IMR-90 (cell line): ENCODE data around the gene MTCP1. TPM values are rescaled to one million over a fixed set of nuclear protein-coding genes. Genes with fewer than 3 reads are reported as not detected.

Source experiments
- ATAC-seq: fragments of 200-7000 bp; cut with Tn5 transposase; 2 replicates; pipeline ENCODE4 v1.9.1; 2020; ENCODE audit warnings: low read depth, mild to moderate bottlenecking, moderate library complexity
- BruUV-seq: library from RNA; stranded (reverse); fragments of 400-500 nt; replicated peaks from 2 replicates; lab custom pipeline; 2021; lab: Mats Ljungman, UMichigan
- CTCF ChIA-PET: fragments of 300-600 bp; formaldehyde crosslinking; extraction: SDS; loops from one replicate; lab custom pipeline; 2021; ENCODE audit warnings: antibody characterized with exemption; lab: Yijun Ruan, JAX
- POLR2A ChIA-PET: fragments of 300-600 bp; sonication (Branson Sonifier 250); formaldehyde crosslinking; loops from one replicate; lab custom pipeline; 2022; ENCODE audit warnings: antibody characterized with exemption; ENCODE audit not compliant: unreplicated experiment; lab: Charles Lee
- DNase-seq: peaks from one replicate; pipeline ENCODE4 v3.0.0; 2013
- H2AFZ ChIP-seq: replicated peaks from 2 replicates; pipeline ENCODE3; 2013; ENCODE audit warnings: low read length, mild to moderate bottlenecking; ENCODE audit not compliant: poor library complexity
- H2AK5ac ChIP-seq: 2 replicates; pipeline ENCODE4 v1.6.1; 2013; ENCODE audit warnings: low read depth, low read length, inconsistent platforms
- H2AK9ac ChIP-seq: replicated peaks from 2 replicates; pipeline ENCODE3; 2013; ENCODE audit warnings: mild to moderate bottlenecking, low read depth, low read length, moderate library complexity; ENCODE audit not compliant: poor library complexity
- H2BK120ac ChIP-seq: 2 replicates; pipeline ENCODE4 v1.6.1; 2013; ENCODE audit warnings: low read depth, low read length, inconsistent platforms
- H2BK15ac ChIP-seq: 3 replicates; pipeline ENCODE4 v1.6.1; 2013; ENCODE audit warnings: low read depth, low read length, inconsistent platforms
- H2BK20ac ChIP-seq: 2 replicates; pipeline ENCODE4 v1.6.1; 2013; ENCODE audit warnings: low read depth, mild to moderate bottlenecking, inconsistent platforms, low read length, moderate library complexity
- H2BK5ac ChIP-seq: 2 replicates; pipeline ENCODE4 v1.6.1; 2013; ENCODE audit warnings: mild to moderate bottlenecking, low read depth, low read length, inconsistent platforms; ENCODE audit not compliant: poor library complexity, severe bottlenecking
- H3K14ac ChIP-seq: replicated peaks from 2 replicates; pipeline ENCODE4 v1.6.1; 2013; ENCODE audit warnings: low read depth, low read length, inconsistent platforms
- H3K18ac ChIP-seq: 2 replicates; pipeline ENCODE4 v1.6.1; 2013; ENCODE audit warnings: low read depth, low read length, control low read depth
- H3K23ac ChIP-seq: 2 replicates; pipeline ENCODE4 v1.6.1; 2013; ENCODE audit warnings: low read depth, low read length, inconsistent platforms
- H3K27ac ChIP-seq: 2 replicates; pipeline ENCODE4 v1.5.1; 2013; ENCODE audit warnings: mild to moderate bottlenecking, control low read depth, low read length; ENCODE audit not compliant: insufficient read depth
- H3K27me3 ChIP-seq: 2 replicates; pipeline ENCODE4 v1.6.1; 2013; ENCODE audit warnings: low read length; ENCODE audit not compliant: control insufficient read depth, insufficient read depth
- H3K36me3 ChIP-seq: 2 replicates; pipeline ENCODE4 v1.6.1; 2013; ENCODE audit warnings: low read length, mixed read lengths; ENCODE audit not compliant: control insufficient read depth, insufficient read depth
- H3K4ac ChIP-seq: 2 replicates; pipeline ENCODE4 v1.6.1; 2013; ENCODE audit warnings: low read depth, low read length, inconsistent platforms
- H3K4me1 ChIP-seq: 2 replicates; pipeline ENCODE4 v1.6.1; 2013; ENCODE audit warnings: low read length, mixed read lengths; ENCODE audit not compliant: control insufficient read depth, insufficient read depth
- H3K4me2 ChIP-seq: 2 replicates; pipeline ENCODE4 v1.6.1; 2013; ENCODE audit warnings: low read depth, mild to moderate bottlenecking, control low read depth, low read length, moderate library complexity
- H3K4me3 ChIP-seq: 2 replicates; pipeline ENCODE4 v1.5.1; 2013; ENCODE audit warnings: low read depth, mild to moderate bottlenecking, control low read depth, low read length, moderate library complexity; ENCODE audit not compliant: insufficient read depth
- H3K56ac ChIP-seq: 2 replicates; pipeline ENCODE4 v1.6.1; 2013; ENCODE audit warnings: low read length, inconsistent platforms; ENCODE audit not compliant: insufficient read depth; ENCODE audit errors: extremely low read depth
- H3K79me1 ChIP-seq, 2 experiments: 2 replicates each; pipeline ENCODE4 v1.6.1; 2013; ENCODE audit warnings: low read length in 2 of 2, inconsistent platforms in 1 of 2, low read depth in 1 of 2
- H3K9ac ChIP-seq: 2 replicates; pipeline ENCODE4 v1.6.1; 2013; ENCODE audit warnings: low read depth, low read length, control low read depth
- H3K9me1 ChIP-seq: 2 replicates; pipeline ENCODE4 v1.6.1; 2013; ENCODE audit warnings: low read length, inconsistent platforms; ENCODE audit not compliant: insufficient read depth
- H3K9me3 ChIP-seq: 2 replicates; pipeline ENCODE4 v1.6.1; 2013; ENCODE audit warnings: low read length; ENCODE audit not compliant: control insufficient read depth, insufficient read depth
- H4K20me1 ChIP-seq: 2 replicates; pipeline ENCODE4 v1.6.1; 2013; ENCODE audit warnings: low read length, inconsistent platforms; ENCODE audit not compliant: insufficient read depth
- H4K5ac ChIP-seq: 2 replicates; pipeline ENCODE4 v1.6.1; 2013; ENCODE audit warnings: mild to moderate bottlenecking, low read depth, low read length, control low read depth
- H4K8ac ChIP-seq, 2 experiments: 2 replicates each; pipeline ENCODE4 v1.6.1; 2013; ENCODE audit warnings: low read depth in 2 of 2, low read length in 2 of 2, control low read depth in 1 of 2, inconsistent platforms in 1 of 2
- H4K91ac ChIP-seq: 2 replicates; pipeline ENCODE4 v1.6.1; 2013; ENCODE audit warnings: low read depth, low read length, inconsistent platforms; ENCODE audit not compliant: insufficient read depth
- BHLHE40 ChIP-seq: fragments of 150-350 bp; IDR thresholded peaks from 2 replicates; pipeline ENCODE4 v1.6.1; 2016; ENCODE audit warnings: mild to moderate bottlenecking, low read depth, low read length
- CHD1 ChIP-seq: IDR thresholded peaks from 2 replicates; pipeline ENCODE4 v1.6.1; 2012; ENCODE audit warnings: low read depth, low read length, improper control_type of control experiment
- CTCF ChIP-seq: conservative IDR thresholded peaks from 2 replicates; pipeline ENCODE4 v1.5.1; 2012; ENCODE audit warnings: mild to moderate bottlenecking, low read depth, low read length, improper control_type of control experiment
- FOS ChIP-seq: fragments of 150-350 bp; IDR thresholded peaks from 2 replicates; pipeline ENCODE4 v1.6.1; 2016; ENCODE audit warnings: low read depth, low read length
- MAFK ChIP-seq: IDR thresholded peaks from 2 replicates; pipeline ENCODE4 v1.6.1; 2012; ENCODE audit warnings: low read depth, low read length, improper control_type of control experiment
- MXI1 ChIP-seq: IDR thresholded peaks from 2 replicates; pipeline ENCODE4 v1.6.1; 2012; ENCODE audit warnings: low read depth, mild to moderate bottlenecking, low read length, moderate library complexity, borderline replicate concordance
- NFE2L2 ChIP-seq: fragments of 150-350 bp; IDR thresholded peaks from 2 replicates; pipeline ENCODE4 v1.6.1; 2016; ENCODE audit warnings: low read depth, mild to moderate bottlenecking, low read length
- POLR2A ChIP-seq: IDR thresholded peaks from 2 replicates; pipeline ENCODE4 v1.6.1; 2012; ENCODE audit warnings: mild to moderate bottlenecking, low read depth, low read length
- RFX5 ChIP-seq: IDR thresholded peaks from 2 replicates; pipeline ENCODE4 v1.8.0; 2012; ENCODE audit warnings: low read depth, mild to moderate bottlenecking, low read length, moderate library complexity
- SMC3 ChIP-seq: fragments of 150-350 bp; IDR thresholded peaks from 2 replicates; pipeline ENCODE4 v1.6.1; 2016; ENCODE audit warnings: low read depth, mild to moderate bottlenecking, antibody characterized with exemption, low read length, moderate library complexity
- USF2 ChIP-seq: fragments of 150-350 bp; IDR thresholded peaks from 2 replicates; pipeline ENCODE4 v1.6.1; 2017; ENCODE audit warnings: mild to moderate bottlenecking, antibody characterized with exemption, low read length, low read depth
- WGBS, 2 experiments: methylation state at CpG; one replicate each; pipeline versions ENCODE4 v1.1.5 to v1.1.7; 2013; ENCODE audit warnings: missing lambda C conversion rate in 2 of 2; ENCODE audit not compliant: insufficient read length in 1 of 2; ENCODE audit errors: extremely low coverage in 2 of 2; 5-methylcytosine and 5-hydroxymethylcytosine counted together
- dilution Hi-C: fragments of 300-500 bp; cut with HindIII; formaldehyde crosslinking; loops from one replicate; pipeline ENCODE4 v1.14.3; 2018; ENCODE audit warnings: low sequenced_read_pairs; ENCODE audit not compliant: unreplicated experiment
- in situ Hi-C: fragments of 300-500 bp; cut with MboI; formaldehyde crosslinking; loops from 3 replicates; pipeline ENCODE4 v1.14.3; 2019; ENCODE audit warnings: low sequenced_read_pairs, inconsistent platforms, mixed read lengths
- intact Hi-C: fragments of 100-400 bp; cut with micrococcal nuclease; formaldehyde crosslinking; loops from 2 replicates; pipeline ENCODE4 v1.10.0; 2022
- polyA plus RNA-seq, 3 experiments: library from polyadenylated mRNA; depleted of rRNA; stranded (reverse); fragments of >200 nt; gene quantifications; 2 replicates each; pipeline ENCODE4 v1.2.3, GENCODE V29; 2012; ENCODE audit warnings: low replicate concordance in 1 of 3
- total RNA-seq: library from RNA; depleted of rRNA; stranded (reverse); fragments of >200 nt; gene quantifications from 2 replicates; pipeline ENCODE4 v1.2.3, GENCODE V29; 2012

Gene MTCP1
- total and polyA plus RNA-seq, 2 of the 4 experiments (the other 2 are of a cell fraction): 0.54 to 4.2 TPM

GRCh38 chrX:155056471-155056870, 14.5 kb downstream of the MTCP1 start:
- no peak overlapping the region for H4K5ac ChIP-seq
- no peak overlapping the region for H3K9ac ChIP-seq
- H2AFZ ChIP-seq: no peak overlapping the region
- no peak overlapping the region for H2BK20ac ChIP-seq
- DNase-seq: no peak
- no peaks in the 10 kb centered on the region for H3K27me3 ChIP-seq
- no peak overlapping the region for H3K4me3 ChIP-seq
- no TSS peak for BruUV-seq
- in situ Hi-C loops (loop anchor here (5.0 kb wide), 1 partner anchor 74 kb away; no protein-coding TSS in a partner anchor), dilution Hi-C loops (no loop called here), intact Hi-C loops (no loop called here)
- no peak overlapping the region for H3K4ac ChIP-seq
- no peaks in the 10 kb centered on the region for H3K4me1 ChIP-seq
- H3K9me3 ChIP-seq: no peaks in the 10 kb centered on the region
- H4K8ac ChIP-seq: no peak overlapping the region
- no peak overlapping the region for H2BK120ac ChIP-seq
- H3K56ac ChIP-seq: no peak overlapping the region
- no peak overlapping the region for H3K14ac ChIP-seq
- H3K27ac ChIP-seq: no peak overlapping the region
- H3K18ac ChIP-seq: no peak overlapping the region
- ATAC-seq: no peak
- H2AK9ac ChIP-seq: no peak overlapping the region
- TF ChIP-seq MAFK: no peak
- no peak for TF ChIP-seq CTCF
- TF ChIP-seq POLR2A: no peak
- TF ChIP-seq FOS: no peak
- no peak for TF ChIP-seq NFE2L2
- no peak for TF ChIP-seq USF2
- TF ChIP-seq RFX5: no peak
- no peak for TF ChIP-seq CHD1
- TF ChIP-seq SMC3: no peak
- no peak for TF ChIP-seq BHLHE40
- no peak for TF ChIP-seq MXI1
- ChIA-PET POLR2A (no interaction called here), CTCF (interaction anchor here (0.9 kb wide), 1 partner anchor 11 kb away, joined by 4 read pairs; no protein-coding TSS in a partner anchor)
- H3K36me3 ChIP-seq: peaks cover 2% of the 10 kb centered on the region
- no peak overlapping the region for H2AK5ac ChIP-seq
- H2BK15ac ChIP-seq: no peak overlapping the region
- no peak overlapping the region for H3K4me2 ChIP-seq
- H4K91ac ChIP-seq: no peak overlapping the region
- no peak overlapping the region for H3K23ac ChIP-seq
- no peak overlapping the region for H2BK5ac ChIP-seq
- no peaks in the 10 kb centered on the region for H3K9me1 ChIP-seq
- H4K20me1 ChIP-seq: no peaks in the 10 kb centered on the region
- H3K79me1 ChIP-seq: no peaks in the 10 kb centered on the region
- no CpG with 5 or more reads among the region's 1 CpG for WGBS, 2 experiments
